Measurements from ENCODE around the gene MSN.
"Not testable (repeated sequence)": the region's sequence is repeated elsewhere in the genome, so short reads cannot be mapped to it uniquely, and the experiment has no call there.

MSN gene

GRCh38 chrX:65667503-65668376 is at the start of gene MSN:
TSS of gene MSN (plus strand) at chrX:65667654. CDS start at chrX:65667842, 188 bp downstream.
- peak; percentile 8 to 29 for DNase-seq

DNA sequence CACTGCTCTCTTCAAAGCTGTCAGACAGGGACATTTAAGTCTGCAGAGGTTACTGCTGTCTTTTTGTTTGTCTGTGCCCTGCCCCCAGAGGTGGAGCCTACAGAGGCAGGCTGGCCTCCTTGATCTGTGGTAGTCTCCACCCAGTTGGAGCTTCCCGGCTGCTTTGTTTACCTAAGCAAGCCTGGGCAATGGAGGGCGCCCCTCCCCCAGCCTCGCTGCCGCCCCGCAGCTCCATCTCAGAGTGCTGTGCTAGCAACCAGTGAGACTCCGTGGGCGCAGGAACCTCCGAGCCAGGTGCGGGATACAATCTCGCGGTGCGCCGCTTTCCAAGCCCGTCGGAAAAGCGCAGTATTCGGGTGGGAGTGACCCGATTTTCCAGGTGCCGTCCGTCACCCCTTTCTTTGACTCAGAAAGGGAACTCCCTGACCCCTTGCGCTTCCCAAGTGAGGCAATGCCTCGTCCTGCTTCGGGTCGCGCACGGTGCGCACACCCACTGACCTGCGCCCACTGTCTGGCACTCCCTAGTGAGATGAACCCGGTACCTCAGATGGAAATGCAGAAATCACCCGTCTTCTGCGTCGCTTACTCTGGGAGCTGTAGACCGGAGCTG is 47.3 kb upstream of the MSN start:
- peak; percentile 0 to 42 for DNase-seq

- no peak for DNase-seq
Observed at GRCh38 chrX:65630771-65631170, 36.7 kb upstream of the MSN start.

DNA sequence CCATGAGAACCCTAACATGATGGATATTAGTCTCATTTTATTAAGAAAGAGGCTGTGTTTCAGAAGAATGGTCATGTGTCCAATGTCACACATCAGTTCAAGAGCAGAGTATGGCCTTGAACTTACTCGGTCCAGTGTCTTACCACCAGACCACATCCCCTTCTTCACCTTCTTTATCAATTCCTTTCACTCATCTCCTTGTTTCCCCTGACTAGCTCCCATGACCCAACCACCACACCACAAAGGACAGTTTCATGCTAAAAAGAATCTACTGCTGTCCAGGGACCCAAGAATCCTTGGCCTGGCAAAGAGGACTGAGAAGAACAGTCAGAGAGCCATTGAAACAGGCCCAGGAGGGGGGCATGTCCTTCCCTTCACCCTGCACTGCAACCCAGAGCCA is 33.6 kb upstream of the MSN start:
- no peak for DNase-seq

GRCh38 chrX:65634732-65635131 is 32.7 kb upstream of the MSN start:
- DNase-seq = no peak

DNA sequence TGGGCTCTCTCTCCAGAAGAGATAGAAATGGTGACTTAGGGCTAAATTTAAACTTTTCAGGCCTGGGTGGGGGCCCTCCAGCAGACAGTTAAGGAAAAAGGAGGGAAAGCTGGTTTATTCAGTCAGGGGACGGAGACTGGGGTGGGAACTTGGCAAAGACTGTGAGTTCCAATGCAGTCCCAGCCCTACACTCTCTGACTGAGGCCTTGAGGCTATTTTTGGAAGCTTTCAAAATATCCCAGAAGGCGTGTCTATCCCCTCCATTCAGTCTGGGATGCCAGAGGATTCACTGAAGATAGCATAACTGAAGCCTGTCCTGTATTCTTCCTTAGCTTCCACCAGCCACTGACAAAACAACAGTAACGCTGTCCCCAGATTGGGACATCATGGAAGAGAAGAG is 32.1 kb upstream of the MSN start:
- DNase-seq = no peak

DNA sequence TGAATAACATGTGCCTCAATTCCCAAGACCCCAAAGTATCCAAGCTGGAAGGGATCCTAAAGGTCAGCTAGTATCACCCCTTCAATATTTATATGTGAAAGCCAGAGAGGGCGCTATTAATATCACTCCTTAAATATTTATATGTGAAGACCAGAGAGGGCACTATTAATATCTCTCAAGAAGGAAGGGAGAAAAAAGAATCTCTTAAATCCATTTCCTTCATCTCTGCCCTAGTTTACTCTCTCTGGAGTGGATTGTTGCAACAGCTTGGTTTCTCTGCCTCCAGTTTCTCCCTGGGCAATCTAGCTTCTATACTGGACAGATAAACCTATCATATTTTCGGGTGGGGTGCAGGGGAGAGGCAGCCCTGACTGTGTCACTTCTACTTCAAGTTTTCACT is 31.6 kb upstream of the MSN start:
- no peak for DNase-seq

DNA sequence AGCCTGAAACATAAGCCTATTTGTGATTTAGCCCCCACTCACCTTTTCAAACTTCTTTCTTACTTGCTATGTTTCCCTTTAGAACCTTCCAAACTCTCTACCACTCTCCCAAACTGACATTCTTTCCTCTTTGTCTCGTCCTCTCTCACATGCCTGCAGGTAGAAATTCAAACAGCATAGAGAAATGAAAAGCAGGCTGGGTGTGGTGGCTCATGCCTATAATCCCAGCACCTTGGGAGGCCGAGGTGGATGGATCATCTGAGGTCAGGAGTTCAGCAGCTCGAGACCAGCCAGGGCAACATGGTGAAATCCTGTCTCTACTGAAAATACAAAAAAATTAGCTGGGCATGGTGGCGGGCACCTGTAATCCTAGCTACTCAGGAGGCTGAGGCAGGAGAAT is 31.2 kb upstream of the MSN start:
- DNase-seq = not testable (repeated sequence)

GRCh38 chrX:65637335-65637734 is 30.1 kb upstream of the MSN start:
- DNase-seq = no peak

DNA sequence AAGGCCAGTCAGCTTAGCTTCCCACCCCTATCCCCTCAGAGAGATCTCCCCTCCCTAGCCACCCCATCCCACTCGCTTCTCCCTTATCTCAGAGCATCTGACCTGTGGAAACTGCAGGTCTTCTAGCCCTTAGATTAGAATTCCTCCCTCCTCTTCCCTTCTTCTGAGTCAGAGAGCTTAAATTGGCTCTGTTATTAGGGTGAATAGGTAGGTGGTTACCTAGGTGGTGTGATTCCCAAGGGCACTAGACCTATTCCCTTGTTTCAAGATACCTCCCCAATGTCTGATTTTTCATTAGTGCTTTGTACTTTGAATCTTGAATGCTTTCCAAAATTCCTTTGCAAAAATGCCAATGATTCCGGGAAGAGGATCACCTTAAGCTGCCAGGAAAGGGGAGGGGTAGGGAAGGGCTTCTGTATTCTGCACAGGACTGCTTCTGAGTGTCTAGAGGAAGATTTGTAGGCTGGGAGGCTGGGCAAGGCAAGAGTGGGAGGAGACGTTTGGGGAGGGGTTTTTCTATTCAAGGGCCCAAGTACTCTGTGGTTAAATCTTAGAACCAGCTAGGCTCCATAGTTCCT is 24.5 kb upstream of the MSN start:
- DNase-seq = no peak

GRCh38 chrX:65643531-65644052 is 23.9 kb upstream of the MSN start:
- DNase-seq = no peak

DNA sequence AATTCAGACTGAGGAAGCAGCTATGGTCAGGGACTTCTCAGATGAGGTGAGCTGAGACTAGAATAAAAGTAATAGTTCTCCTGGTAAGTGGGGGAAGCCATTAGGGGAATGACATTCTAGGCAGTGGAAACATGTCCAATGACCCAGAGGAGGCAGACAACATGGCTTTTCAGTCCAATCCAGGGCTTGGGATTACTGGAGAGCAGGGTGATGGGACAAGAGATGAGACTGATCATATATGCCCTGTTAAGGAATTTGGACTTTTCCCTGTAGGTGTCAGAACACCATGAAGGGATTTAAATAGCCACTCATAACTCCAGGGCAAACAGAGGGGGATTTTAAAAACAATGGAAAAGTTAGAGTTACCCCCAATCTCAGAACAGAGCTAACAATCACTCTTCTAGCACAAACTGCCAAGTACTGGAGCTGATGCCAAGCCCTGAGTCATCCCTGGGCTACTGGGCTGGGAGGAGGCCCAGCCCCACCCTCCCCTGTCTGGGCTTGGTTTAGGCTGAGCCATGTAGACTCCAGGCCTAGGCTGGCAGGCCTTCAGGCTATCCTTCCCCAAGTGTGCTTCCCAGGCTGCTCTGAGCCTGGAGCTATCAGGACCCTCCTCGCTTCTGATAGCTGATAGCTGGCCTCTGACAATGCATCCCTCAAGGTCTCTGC is 22.7 kb upstream of the MSN start:
- DNase-seq = no peak

DNA sequence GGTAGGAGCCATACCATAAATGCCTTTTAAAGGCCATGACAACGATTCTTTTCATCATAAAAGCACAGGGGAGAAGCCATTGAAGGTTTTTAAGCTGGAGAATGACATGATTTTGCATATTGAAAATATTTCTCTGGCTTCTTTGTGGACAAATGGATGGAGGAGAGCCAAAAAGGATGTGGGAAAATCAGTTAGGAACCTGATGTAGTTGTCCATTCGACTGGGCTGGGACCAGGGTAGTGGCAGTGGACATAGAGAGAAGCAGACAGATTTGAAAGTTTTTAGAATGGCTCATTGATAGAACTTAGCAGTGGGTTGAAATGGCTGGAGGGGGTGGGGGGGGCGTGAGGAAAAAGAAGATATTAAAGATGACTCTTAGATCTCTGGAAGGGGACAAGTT is 19.7 kb upstream of the MSN start:
- DNase-seq = no peak

DNA sequence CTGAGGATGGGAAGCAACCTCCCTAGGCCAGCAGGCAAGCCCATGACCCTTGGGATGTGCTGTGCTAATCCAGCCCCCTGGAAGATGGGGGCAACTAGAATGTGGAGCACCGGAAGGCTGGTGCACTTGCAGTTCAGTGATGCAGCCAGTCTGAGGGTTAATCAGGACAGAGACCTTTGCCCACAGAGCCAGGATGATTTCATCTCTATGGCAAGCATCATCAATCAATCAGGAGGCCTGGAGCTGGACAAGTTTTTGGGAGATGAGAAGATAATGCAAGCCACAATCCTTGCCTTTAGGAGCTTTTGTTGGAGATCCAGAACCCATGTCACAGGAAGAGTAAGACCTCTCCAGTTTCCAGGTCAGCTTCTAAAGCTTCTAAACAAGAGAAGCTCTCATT is 15.4 kb upstream of the MSN start:
- DNase-seq = no peak

- DNase-seq = not testable (repeated sequence)
Observed at GRCh38 chrX:65657009-65657441, 10.4 kb upstream of the MSN start.

DNA sequence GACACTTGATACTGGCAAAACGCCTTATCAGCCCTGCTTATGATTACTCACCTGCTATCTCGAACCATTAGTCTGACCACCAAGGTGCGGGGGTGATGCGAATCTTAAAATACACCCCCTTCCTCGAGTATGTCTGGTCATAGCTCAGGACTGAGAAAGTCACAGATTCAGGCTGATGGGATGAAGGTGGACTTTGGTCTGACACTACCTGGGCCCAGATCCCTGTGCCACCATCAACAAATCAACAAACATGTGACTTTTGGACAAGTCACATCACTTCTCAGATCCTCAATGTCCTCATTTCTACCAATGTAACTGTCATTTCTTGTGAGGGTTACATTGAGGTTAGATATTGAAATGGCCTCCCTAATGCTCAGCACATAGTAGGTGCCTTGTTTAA is 9.8 kb upstream of the MSN start:
- no peak for DNase-seq

GRCh38 chrX:65658229-65658628 is 9.2 kb upstream of the MSN start:
- no peak for DNase-seq

DNA sequence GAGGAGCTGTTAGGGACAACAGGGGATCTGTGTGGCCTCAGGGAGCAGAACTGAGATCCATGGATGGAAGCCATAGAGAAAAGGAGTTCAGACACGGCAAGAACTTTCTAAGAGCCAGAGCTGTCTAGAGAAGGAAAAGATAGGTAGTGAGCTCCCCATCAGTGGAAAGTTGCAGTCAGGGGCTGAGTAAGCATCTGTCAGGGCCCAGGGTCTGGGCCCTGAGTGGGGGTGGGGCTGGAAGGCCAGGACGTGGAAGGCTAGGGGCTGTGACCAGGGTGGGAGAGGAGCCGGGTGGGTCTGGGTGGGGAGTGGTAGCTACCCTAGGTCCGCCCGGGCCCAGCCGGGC is 324 bp upstream of the MSN start:
- DNase-seq = no peak

- peak; percentile 41 to 44 for DNase-seq
Observed at GRCh38 chrX:65668377-65669310, 1.2 kb downstream of the MSN start.

DNA sequence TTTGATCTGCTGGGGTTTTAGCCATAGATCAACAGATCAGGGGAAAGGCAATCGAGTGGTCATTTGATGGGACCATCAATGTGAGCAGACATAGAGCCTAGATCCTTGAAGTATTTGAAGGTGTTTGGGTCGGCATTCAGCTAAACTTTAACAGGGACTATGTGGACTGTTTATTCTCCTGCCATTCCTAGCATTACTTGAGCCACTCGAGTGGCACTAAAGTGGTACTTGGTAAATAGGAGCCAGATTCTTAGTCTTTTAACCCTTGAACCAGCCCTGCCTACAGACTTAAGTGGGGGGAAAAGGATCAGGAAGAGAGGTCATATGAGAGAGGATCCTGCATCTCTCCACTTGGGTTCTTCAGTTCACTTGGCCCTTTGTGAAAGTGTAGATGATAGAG is 3.8 kb downstream of the MSN start:
- no peak for DNase-seq

DNA sequence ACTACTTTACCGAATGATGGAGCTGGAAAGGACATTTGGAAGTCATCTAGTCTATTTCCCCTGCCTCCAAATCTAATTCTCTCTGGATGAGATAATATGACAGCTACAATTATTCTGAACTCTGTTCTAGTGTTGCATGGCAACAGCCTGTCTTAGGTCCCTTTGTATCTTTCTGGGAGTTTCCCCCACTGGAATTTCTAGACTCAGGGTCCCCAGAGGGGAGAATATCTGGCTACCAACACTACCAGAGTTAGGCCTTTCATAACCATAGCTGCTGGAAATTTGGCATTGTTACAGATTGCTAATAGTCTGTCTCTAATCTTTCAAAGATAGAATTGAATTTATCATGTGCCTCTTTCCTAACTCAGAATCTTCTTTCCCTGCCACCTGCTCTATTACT is 4.5 kb downstream of the MSN start:
- no peak for DNase-seq

GRCh38 chrX:65673857-65674203 is 6.4 kb downstream of the MSN start:
- no peak for DNase-seq
